HCT116 (cell line): ENCODE measurements around the gene ZDHHC14.

Source experiments
- CTCF ChIP-seq, 3 experiments: fragments of 200-600 bp in 1 of 3; sonication (generic) in 1 of 3; IDR thresholded peaks in 2 of 3; conservative IDR thresholded peaks in 1 of 3; 2 replicates each; pipeline ENCODE4 v1.5.1; 2012 to 2017; ENCODE audit warnings: low read depth in 2 of 3, low read length in 2 of 3, antibody characterized with exemption in 1 of 3, borderline replicate concordance in 1 of 3, control low read depth in 1 of 3, mild to moderate bottlenecking in 1 of 3, mixed read lengths in 1 of 3, mixed run types in 1 of 3, moderate library complexity in 1 of 3; ENCODE audit not compliant: insufficient read depth in 1 of 3
- EZH2 ChIP-seq: fragments of 200-600 bp; sonication (generic); IDR thresholded peaks from 2 replicates; pipeline ENCODE4 v1.6.1; 2017; ENCODE audit warnings: antibody characterized with exemption, mixed run types
- POLR2AphosphoS5 ChIP-seq: IDR thresholded peaks from 2 replicates; pipeline ENCODE4 v1.6.1; 2011; ENCODE audit warnings: mild to moderate bottlenecking, low read depth, low read length, moderate library complexity

GRCh38 chr6:157570752-157571151 lies 189.8 kb downstream of the ZDHHC14 start:
- TF ChIP-seq CTCF (IDR thresholded peaks at IDR 0.05 in 2 of 3, conservative IDR thresholded peaks at IDR 0.05 in 1 of 3; ENCODE audit: borderline replicate concordance in 1 of 3, insufficient read depth in 1 of 3, low read depth in 2 of 3, low read length in 2 of 3): no peak
- no peak for TF ChIP-seq POLR2AphosphoS5
- no peak for TF ChIP-seq EZH2
